Mucosa of descending colon (tissue), 3 donors: ENCODE results near the gene INTS4. TPM values are rescaled to one million over a fixed set of nuclear protein-coding genes. Genes with fewer than 3 reads are reported as not detected.
"Not testable (repeated sequence)": the region's sequence is repeated elsewhere in the genome, so short reads cannot be mapped to it uniquely, and the experiment has no call there.

ENCODE experiments used
- ATAC-seq: fragments of 200-7000 bp; cut with Tn5 transposase; one replicate; pipeline ENCODE4 v1.9.1; 2020; ENCODE audit warnings: mild to moderate bottlenecking, moderate library complexity
- DNase-seq, 3 donors: peaks; one replicate each; pipeline ENCODE4 v3.0.0-alpha.2; 2020
- H3K36me3 ChIP-seq: fragments of 200-600 bp; one replicate; pipeline ENCODE4 v1.8.0; 2021; ENCODE audit warnings: low read depth, mild to moderate bottlenecking
- H3K4me1 ChIP-seq: fragments of 200-600 bp; one replicate; pipeline ENCODE4 v1.8.0; 2021; ENCODE audit warnings: low read depth, mild to moderate bottlenecking
- H3K4me3 ChIP-seq: fragments of 200-600 bp; one replicate; pipeline ENCODE4 v1.8.0; 2021; ENCODE audit warnings: mild to moderate bottlenecking
- H3K9me3 ChIP-seq: fragments of 200-600 bp; one replicate; pipeline ENCODE4 v1.8.0; 2021; ENCODE audit warnings: mild to moderate bottlenecking
- CTCF ChIP-seq: fragments of 200-600 bp; IDR thresholded peaks from one replicate; pipeline ENCODE4 v1.8.0; 2022; ENCODE audit warnings: antibody characterized with exemption, mild to moderate bottlenecking
- intact Hi-C, 2 donors: fragments of 100-400 bp; cut with DNase I in 1 of 2; cut with micrococcal nuclease in 1 of 2; formaldehyde crosslinking; loops; one replicate each; pipeline versions ENCODE4 v1.11.0 to v1.11.1; 2022; cut with DNase I, micrococcal nuclease
- total RNA-seq, 3 donors: library from RNA; stranded (reverse); fragmentation: NEBNext Ultra II Directional in 2 of 3; extraction: Animal tissue kit (Norgen Biotek cat#: 25700) in 2 of 3; gene quantifications; one replicate each; pipeline versions ENCODE4 v1.2.1 to v1.2.4, GENCODE V29; 2021 to 2023
- donor health status: DM: no; HTN: no; CAD: no; lungs with moderate emphysema.
- donor health status: DM: no; HTN: no; CAD: no.
- donor health status: DM: no; HTN: yes; CAD: no.

Gene INTS4
- total RNA-seq, 3 donors from 2014 or later: 22.8 to 31.7 (median 28.3) TPM

- TF ChIP-seq CTCF: no peak
- no peak for ATAC-seq
- no peaks in the 10 kb centered on the region for H3K36me3 ChIP-seq
- H3K4me3 ChIP-seq: no peak overlapping the region
- intact Hi-C loops: no loop called here
- no peak for DNase-seq
- no peaks in the 10 kb centered on the region for H3K9me3 ChIP-seq
- H3K4me1 ChIP-seq: no peaks in the 10 kb centered on the region
These were observed 125.7 kb downstream of the INTS4 start for GRCh38 chr11:77868744-77869143.

DNA sequence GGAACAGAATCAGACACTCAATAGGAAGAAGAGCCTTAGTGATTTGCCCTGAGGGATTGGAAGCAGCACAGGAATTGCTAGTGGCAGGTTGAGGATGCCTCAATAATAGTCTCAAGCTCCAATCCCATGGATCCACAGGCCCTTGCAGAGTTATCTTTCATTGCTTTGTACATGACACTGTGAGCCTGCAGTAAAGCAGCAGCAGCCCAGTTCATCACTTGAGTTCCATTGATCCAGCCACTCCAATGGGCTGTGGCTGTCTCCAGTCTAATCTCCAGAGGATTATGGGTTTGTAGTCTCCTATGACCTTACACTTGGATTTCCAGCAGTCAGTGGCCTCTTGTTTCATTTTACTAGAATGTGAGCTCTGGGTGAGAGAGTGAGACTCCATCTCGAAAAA, 128.1 kb downstream of the INTS4 start:
- no peak for TF ChIP-seq CTCF
- ATAC-seq: no peak
- DNase-seq: no peak
- Histone ChIP-seq H3K36me3 (no peaks in the 10 kb centered on the region), H3K4me1 (no peaks in the 10 kb centered on the region), H3K4me3 (no peak overlapping the region), H3K9me3 (no peaks in the 10 kb centered on the region)
- intact Hi-C loops: no loop called here

- no peak for TF ChIP-seq CTCF
- H3K4me3 ChIP-seq: no peak overlapping the region
- DNase-seq (no peak), ATAC-seq (no peak)
- no peaks in the 10 kb centered on the region for H3K9me3 ChIP-seq
- no peaks in the 10 kb centered on the region for H3K4me1 ChIP-seq
- no peaks in the 10 kb centered on the region for H3K36me3 ChIP-seq
- intact Hi-C loops: no loop called here
These were observed 128.7 kb downstream of the INTS4 start for GRCh38 chr11:77865805-77866204.

DNA sequence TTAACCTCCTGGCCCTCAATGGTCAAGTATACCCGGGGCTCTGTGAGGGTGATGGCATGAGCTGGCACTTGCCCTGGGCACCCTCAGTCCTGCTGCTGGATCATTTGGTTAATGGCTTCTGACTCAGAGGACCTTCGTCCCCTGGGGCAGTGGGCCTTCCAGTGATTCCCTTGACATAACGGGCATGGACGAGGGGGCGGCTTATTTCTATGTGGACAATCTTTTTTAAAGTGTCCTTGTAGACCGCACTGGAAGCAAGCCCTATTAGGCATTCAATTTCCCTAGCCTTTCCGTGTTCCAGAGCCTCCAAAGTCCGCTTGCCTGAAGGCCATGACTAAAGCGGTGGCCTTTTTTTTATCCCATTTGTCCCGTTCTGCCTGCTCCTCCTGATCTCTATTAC, 133.0 kb downstream of the INTS4 start:
- ATAC-seq, intact Hi-C loops, H3K36me3 ChIP-seq, H3K9me3 ChIP-seq, H3K4me3 ChIP-seq, DNase-seq, H3K4me1 ChIP-seq: not testable (repeated sequence)

DNA sequence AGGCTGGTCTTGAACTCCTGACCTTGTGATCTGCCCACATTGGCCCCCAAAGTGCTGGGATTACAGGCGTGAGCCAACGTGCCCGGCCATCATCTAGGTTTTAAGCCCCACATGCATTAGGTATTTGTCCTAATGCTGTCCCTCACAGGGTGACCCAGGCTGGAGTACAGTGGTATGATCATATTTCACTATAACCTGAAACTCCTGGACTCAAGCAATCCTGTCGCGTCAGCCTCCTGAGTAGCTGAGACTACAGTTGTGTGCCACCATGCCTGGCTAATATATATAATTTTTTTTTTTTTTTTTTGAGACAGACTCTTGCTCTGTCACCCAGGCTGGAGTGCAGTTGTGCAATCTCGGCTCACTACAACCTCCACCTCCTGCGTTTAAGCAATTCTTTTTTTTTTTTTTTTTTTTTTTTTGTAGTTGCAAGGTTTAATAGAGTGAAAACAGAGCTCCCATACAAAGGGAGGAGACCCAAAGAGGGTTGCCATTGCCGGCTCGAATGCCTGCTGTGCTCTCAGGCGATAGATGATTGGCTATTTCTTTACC, 136.5 kb downstream of the INTS4 start:
- H3K4me3 ChIP-seq, H3K4me1 ChIP-seq, H3K36me3 ChIP-seq, DNase-seq, ATAC-seq, intact Hi-C loops: not testable (repeated sequence)
- peaks cover 20% of the 10 kb centered on the region for H3K9me3 ChIP-seq

DNA sequence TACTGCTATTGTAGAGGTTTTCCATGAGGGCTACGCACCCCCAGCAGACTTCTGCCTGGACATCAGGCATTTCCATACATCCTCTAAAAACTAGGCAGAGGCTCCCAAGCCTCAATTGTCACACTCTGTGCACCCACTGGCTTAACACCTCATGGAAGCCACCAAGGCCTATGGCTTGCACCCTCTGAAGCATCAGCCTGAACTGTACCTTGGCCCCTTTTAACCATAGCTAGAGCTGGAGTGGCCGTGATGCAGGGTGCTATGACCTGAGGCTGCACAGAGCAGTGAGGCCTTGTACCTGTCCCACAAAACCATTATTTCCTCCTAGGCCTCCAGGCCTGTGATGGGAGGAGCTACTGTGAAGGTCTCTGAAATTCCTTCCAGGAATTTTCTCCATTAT, 139.6 kb downstream of the INTS4 start:
- DNase-seq (no peak), ATAC-seq (no peak)
- no peak for TF ChIP-seq CTCF
- Histone ChIP-seq H3K36me3 (no peaks in the 10 kb centered on the region), H3K9me3 (peaks cover 20% of the 10 kb centered on the region), H3K4me3 (no peak overlapping the region), H3K4me1 (no peaks in the 10 kb centered on the region)
- intact Hi-C loops: no loop called here

GRCh38 chr11:77851503-77851902, 143.0 kb downstream of the INTS4 start:
- no peak for ATAC-seq
- TF ChIP-seq CTCF: no peak

DNA sequence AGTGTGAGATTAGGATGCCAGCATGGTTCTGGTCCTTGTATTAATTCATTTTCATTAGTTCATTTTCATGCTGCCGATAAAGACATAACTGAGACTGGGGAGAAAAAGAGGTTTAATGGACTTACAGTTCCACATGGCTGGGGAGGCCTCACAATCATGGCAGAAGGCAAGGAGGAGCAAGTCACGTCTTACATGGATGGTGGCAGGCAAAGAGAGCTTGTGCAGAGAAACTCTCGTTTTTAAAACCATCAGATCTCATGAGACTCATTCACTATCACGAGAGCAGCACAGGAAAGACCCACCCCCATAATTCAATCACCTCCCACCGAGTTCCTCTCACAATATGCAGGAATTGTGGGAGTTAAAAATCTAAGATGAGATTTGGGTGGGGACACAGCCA, 150.8 kb downstream of the INTS4 start:
- H3K4me3 ChIP-seq, intact Hi-C loops, H3K4me1 ChIP-seq, DNase-seq, H3K9me3 ChIP-seq, ATAC-seq, H3K36me3 ChIP-seq: not testable (repeated sequence)

More at GRCh38 chr11:77851503-77851902, 143.0 kb downstream of the INTS4 start:
- intact Hi-C loops: no loop called here
- Histone ChIP-seq H3K4me1 (no peaks in the 10 kb centered on the region), H3K4me3 (no peak overlapping the region), H3K9me3 (peaks cover 20% of the 10 kb centered on the region), H3K36me3 (no peaks in the 10 kb centered on the region)
- DNase-seq: no peak
